Body of pancreas (tissue), 4 donors: ENCODE results near the gene EN1. TPM values are rescaled to one million over a fixed set of nuclear protein-coding genes. Genes with fewer than 3 reads are reported as not detected.

Experiments
- ATAC-seq: fragments of 150-250 bp; one replicate; pipeline ENCODE4 v1.9.1; 2016
- DNase-seq, 4 donors: peaks; one replicate each; pipeline ENCODE4 v3.0.0-alpha.2; 2019
- H3K27ac ChIP-seq, 4 donors: fragments of 200-600 bp; sonication (generic); 1 replicate in 3 of 4; 2 replicates in 1 of 4; pipeline versions ENCODE4 v1.5.1 to v1.6.1; 2016 to 2019; ENCODE audit warnings: mild to moderate bottlenecking in 1 of 4, mixed read lengths in 1 of 4, moderate library complexity in 1 of 4
- H3K27me3 ChIP-seq, 2 donors: fragments of 200-600 bp; sonication (generic); one replicate each; pipeline ENCODE4 v1.6.0; 2016; ENCODE audit warnings: mild to moderate bottlenecking in 1 of 2
- H3K36me3 ChIP-seq, 2 donors: fragments of 200-600 bp; sonication (generic); replicated peaks in 1 of 2; 2 replicates each; pipeline ENCODE4 v1.5.1; 2016; ENCODE audit warnings: low read depth in 2 of 2; ENCODE audit not compliant: insufficient read depth in 1 of 2
- H3K4me1 ChIP-seq: fragments of 200-600 bp; sonication (generic); one replicate; pipeline ENCODE4 v1.6.0; 2016
- H3K4me3 ChIP-seq, 2 donors: fragments of 200-600 bp; sonication (generic); 1 replicate in 1 of 2; 2 replicates in 1 of 2; pipeline ENCODE4 v1.5.1; 2016 to 2019
- H3K9me3 ChIP-seq, 3 donors: fragments of 200-600 bp; sonication (generic); 1 replicate in 2 of 3; 2 replicates in 1 of 3; pipeline ENCODE4 v1.5.1; 2016
- CTCF ChIP-seq, 7 experiments: fragments of 450-650 bp in 4 of 7; fragments of 200-600 bp in 3 of 7; sonication (generic) in 3 of 7; IDR thresholded peaks; one replicate each; pipeline ENCODE4 v1.5.1; 2016 to 2019; ENCODE audit warnings: antibody characterized with exemption in 7 of 7
- POLR2A ChIP-seq, 3 donors: fragments of 450-650 bp; IDR thresholded peaks; one replicate each; pipeline ENCODE4 v1.6.1; 2016; ENCODE audit warnings: antibody characterized with exemption in 3 of 3, mild to moderate bottlenecking in 2 of 3
- WGBS, 2 donors: methylation state at CpG; one replicate each; pipeline ENCODE4 v1.1.5; 2017; 5-methylcytosine and 5-hydroxymethylcytosine counted together
- intact Hi-C: fragments of 100-400 bp; cut with DNase I; formaldehyde crosslinking; loops from one replicate; pipeline ENCODE4 v1.15.1; 2023
- total RNA-seq, 2 donors: library from RNA; depleted of rRNA; stranded (reverse); fragments of >200 nt; gene quantifications; one replicate each; pipeline ENCODE4 v1.1.0, GENCODE V29; 2016

The EN1 gene
- total RNA-seq, 2 donors from 2014 or later = not detected

GRCh38 chr2:118826093-118826492 lies 21.4 kb downstream of the EN1 start:
- H3K27ac ChIP-seq = no peak overlapping the region
- no peaks in the 10 kb centered on the region for H3K36me3 ChIP-seq
- no peak for TF ChIP-seq CTCF (IDR thresholded peaks at IDR 0.05)
- no peak for TF ChIP-seq POLR2A (IDR thresholded peaks at IDR 0.05)
- no peak for DNase-seq
- H3K9me3 ChIP-seq = no peaks in the 10 kb centered on the region
- no peak overlapping the region for H3K4me3 ChIP-seq
- H3K27me3 ChIP-seq = no peaks in the 10 kb centered on the region
- no peaks in the 10 kb centered on the region for H3K4me1 ChIP-seq
- no peak for ATAC-seq
- WGBS, 2 donors = 71 to 83% methylated on average over 1 of the region's 1 CpG
- intact Hi-C loops = no loop called here

- Histone ChIP-seq H3K4me3 (no peak overlapping the region), H3K9me3 (no peaks in the 10 kb centered on the region), H3K4me1 (no peaks in the 10 kb centered on the region), H3K27ac (no peak overlapping the region), H3K36me3 (no peaks in the 10 kb centered on the region), H3K27me3 (no peaks in the 10 kb centered on the region)
- no peak for TF ChIP-seq POLR2A (IDR thresholded peaks at IDR 0.05)
- no peak for TF ChIP-seq CTCF (IDR thresholded peaks at IDR 0.05)
- DNase-seq (no peak), ATAC-seq (no peak)
- WGBS, 2 donors = 44 to 80% methylated on average over 3 to 5 of the region's 5 CpGs
- intact Hi-C loops = no loop called here
Measured at GRCh38 chr2:118823633-118824032, 23.8 kb downstream of the EN1 start.

GRCh38 chr2:118822572-118822971 lies 24.9 kb downstream of the EN1 start:
- 28 to 41% methylated on average over 1 of the region's 1 CpG for WGBS, 2 donors
- H3K27ac ChIP-seq = no peak overlapping the region
- no peak overlapping the region for H3K4me3 ChIP-seq
- DNase-seq = no peak
- no peak for TF ChIP-seq POLR2A (IDR thresholded peaks at IDR 0.05)
- TF ChIP-seq CTCF (IDR thresholded peaks at IDR 0.05) = no peak
- no peaks in the 10 kb centered on the region for H3K36me3 ChIP-seq
- intact Hi-C loops = no loop called here
- ATAC-seq = no peak
- H3K9me3 ChIP-seq = no peaks in the 10 kb centered on the region
- H3K27me3 ChIP-seq = no peaks in the 10 kb centered on the region
- no peaks in the 10 kb centered on the region for H3K4me1 ChIP-seq

- Histone ChIP-seq H3K27me3 (no peaks in the 10 kb centered on the region), H3K4me1 (no peaks in the 10 kb centered on the region), H3K4me3 (no peak overlapping the region), H3K9me3 (no peaks in the 10 kb centered on the region), H3K27ac (no peak overlapping the region), H3K36me3 (no peaks in the 10 kb centered on the region)
- no peak for ATAC-seq
- WGBS, 2 donors = 55 to 75% methylated on average over 5 of the region's 5 CpGs
- intact Hi-C loops = no loop called here
- TF ChIP-seq POLR2A (IDR thresholded peaks at IDR 0.05) (no peak), CTCF (IDR thresholded peaks at IDR 0.05) (no peak)
- no peak for DNase-seq
Measured at GRCh38 chr2:118822015-118822414, 25.4 kb downstream of the EN1 start.

- no peak for ATAC-seq
- Histone ChIP-seq H3K27ac (no peak overlapping the region), H3K4me1 (no peaks in the 10 kb centered on the region), H3K27me3 (no peaks in the 10 kb centered on the region), H3K4me3 (no peak overlapping the region), H3K9me3 (no peaks in the 10 kb centered on the region), H3K36me3 (no peaks in the 10 kb centered on the region)
- WGBS, 2 donors = 65 to 79% methylated on average over 4 of the region's 4 CpGs
- DNase-seq = no peak
- intact Hi-C loops = no loop called here
- TF ChIP-seq CTCF (IDR thresholded peaks at IDR 0.05) (no peak), POLR2A (IDR thresholded peaks at IDR 0.05) (no peak)
Measured at GRCh38 chr2:118817469-118817868, 30.0 kb downstream of the EN1 start.
